HTERT RPE-1 (cell line): ENCODE data around the gene ZNF14.
"Not testable (repeated sequence)": the region's sequence is repeated elsewhere in the genome, so short reads cannot be mapped to it uniquely, and the experiment has no call there.

Experiments
- in situ Hi-C: fragments of 300-500 bp; cut with MboI; formaldehyde crosslinking; loops from 4 replicates; pipeline ENCODE4 v1.14.3; 2020; ENCODE audit warnings: low sequenced_read_pairs

ZNF14 gene

DNA sequence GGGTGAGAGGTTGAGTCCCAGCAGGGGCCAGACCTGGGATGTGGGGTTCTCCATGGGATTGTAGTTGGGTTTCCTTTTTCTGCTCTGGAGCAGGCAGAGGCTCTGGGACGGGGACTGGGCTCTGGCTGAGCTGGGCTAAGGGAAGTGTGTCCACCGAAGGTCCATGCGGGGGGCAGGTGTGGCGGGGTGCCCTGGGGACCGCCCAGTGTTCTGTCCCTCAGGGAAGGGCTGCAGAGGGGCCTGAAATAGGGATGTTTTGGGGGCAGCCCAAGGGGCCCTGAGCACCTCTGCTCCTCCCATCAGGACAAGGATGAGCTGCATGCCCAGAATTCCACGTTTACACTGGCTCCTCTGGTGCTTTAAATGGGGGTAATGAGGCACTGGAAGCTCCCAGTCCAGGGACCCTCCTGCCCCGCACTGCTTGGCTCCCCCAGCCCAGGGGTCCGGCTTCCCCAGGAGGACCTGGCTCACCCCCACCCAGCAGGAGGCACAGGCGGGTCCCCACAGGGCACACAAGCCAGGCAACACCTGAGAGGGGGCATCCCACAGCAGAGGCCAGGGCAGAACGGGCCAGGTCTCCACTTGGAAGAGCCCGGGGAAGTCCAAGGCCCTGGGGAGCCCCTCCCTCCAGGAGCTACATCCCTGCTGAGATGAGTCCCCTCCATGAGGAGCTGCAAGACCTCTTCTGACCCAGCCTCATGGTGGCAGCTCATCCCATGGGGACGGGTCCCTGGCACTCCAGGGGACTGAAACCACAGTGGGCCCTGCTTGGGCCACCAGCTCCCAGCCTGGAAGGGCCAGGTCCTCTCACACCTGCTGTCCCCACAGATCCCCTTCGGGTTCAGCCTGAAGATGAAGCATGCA is 14.7 kb upstream of the ZNF14 start:
- in situ Hi-C loops, result no loop called here

DNA sequence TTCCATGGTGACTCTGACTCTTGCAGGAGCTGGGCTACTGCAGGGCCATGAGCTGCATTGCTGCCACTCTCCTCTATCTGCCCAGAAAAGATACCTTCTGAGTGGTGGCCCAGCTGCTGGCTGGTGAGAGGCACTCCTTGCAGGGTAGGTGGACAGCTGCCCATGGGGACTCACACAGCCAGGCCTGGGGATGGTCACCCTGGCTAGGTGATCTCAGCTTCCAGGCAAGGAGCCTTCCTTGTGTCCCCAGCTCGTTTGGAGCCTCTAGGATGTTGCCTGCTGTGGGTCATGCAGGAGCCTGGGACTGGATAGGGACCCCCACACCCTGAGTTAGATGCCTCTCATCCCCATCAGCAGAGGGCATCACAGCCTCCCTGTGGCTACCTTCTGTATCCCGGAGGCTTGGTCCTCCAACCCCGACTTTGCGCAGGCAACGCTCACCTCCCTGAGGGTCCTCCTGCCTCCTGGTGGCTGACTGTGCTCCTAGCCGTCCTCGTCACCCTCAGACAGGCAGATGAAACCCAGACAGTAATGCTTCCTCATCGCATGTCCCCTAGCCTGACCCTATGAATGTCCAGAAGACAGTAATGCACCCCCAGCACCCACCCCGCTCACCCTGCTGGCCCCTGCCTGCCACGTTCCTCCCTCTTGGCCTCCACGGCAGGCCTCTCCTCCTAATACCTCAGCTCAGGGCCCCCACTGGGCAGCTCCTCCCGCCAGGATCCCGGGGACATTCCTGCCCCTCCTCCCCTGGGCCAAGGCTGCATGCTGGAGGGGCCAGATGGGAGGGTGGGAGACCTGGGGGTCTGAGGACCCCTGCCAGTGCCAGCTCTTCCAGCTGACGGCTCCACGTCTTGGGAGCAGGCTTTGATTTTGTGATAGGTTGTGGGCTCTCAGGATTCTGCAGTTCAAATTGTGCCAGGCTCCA is 13.6 kb upstream of the ZNF14 start:
- in situ Hi-C loops, result no loop called here

DNA sequence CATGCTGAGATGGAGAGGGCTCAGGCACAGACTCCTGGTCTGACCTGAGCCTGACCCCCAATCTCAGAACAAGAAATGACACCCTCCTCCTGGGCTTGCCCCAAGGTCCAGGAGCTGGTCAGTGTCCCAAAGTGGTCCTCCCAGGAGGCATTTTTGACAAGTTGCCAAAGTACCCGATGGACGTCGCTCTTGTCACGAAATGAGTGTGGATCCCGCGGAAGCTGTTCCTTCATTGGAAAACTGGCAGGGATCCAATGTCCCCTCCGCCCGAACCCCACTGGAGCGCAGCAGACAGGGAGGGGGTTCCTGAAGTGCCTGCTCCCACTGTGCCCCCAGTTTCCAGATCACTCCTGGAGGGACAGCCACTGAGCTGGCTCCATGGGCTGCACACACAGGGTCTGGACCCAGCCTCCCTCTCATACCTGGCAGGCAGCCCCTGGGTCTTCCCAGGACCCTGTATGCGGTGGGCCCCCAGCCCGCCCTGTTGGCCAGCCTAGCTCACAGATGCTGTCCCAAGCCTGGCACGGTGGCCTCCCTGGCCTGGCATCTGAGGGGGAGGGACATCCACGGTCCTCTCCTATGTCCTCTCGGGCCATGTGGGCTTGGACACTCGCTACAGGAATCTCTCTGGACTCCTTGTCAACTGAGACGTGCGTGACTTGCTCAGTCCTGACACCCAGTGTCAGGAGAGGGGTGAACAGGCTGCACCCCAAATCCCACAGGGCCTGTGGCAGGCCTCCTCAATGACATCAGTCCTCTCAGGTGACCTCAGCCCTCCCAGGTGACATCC is 12.8 kb upstream of the ZNF14 start:
- in situ Hi-C loops, result no loop called here

DNA sequence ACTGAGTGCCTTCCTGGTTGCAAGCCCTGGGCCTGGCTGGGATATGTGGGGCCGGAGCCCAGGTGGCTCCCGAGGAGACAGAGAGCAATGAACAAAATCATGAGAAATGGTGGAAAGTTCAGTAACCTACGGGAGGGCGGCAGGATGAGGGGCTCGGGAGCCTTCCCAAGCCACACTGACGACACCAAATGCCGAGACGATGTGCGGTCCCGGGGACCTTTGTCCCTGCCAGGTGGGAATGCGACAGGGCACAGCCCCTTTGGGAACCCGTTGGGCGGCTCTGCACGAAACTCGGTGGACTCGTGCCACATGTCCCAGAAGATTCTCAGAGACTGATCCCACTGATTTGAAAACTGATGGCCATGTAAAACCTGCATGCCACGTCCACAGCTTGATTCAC is 11.7 kb upstream of the ZNF14 start:
- in situ Hi-C loops, result no loop called here

DNA sequence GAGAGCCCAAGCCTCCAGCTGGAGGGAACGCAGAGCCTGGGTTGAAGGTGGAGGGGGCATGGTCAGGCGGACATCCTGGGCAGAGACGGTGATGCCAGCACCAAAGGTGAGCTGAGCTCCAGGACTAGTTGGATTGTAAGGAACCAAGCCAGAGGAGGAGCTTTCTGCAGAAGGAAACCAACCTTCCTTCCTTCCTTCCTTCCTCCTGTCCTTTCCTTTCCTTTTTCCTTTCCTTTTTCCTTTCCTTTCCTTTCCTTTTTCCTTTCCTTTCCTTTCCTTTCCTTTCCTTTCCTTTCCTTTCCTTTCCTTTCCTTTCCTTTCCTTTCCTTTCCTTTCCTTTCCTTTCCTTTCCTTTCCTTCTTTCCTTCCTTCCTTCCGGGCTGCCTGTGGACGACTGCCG is 11.0 kb upstream of the ZNF14 start:
- in situ Hi-C loops, result not testable (repeated sequence)

DNA sequence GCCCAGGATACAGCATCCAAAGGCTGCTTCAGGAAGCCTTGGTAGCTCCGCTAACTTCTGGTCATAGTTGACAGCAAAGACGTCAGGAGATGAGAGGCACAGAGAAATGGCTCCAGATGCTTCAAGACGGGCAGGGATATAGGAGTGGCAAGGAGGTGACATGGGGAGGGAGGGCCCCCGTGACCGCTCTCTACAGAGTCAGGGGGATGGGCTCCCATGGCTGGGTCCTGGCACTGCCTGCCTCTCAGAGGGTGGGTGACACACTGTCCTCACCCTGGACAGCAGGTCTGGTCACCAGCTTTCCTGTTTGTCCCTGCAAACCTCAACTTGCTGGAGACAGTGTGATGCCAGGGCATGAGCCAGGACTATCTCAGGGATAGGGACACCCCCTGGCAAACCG is 10.3 kb upstream of the ZNF14 start:
- in situ Hi-C loops, result no loop called here

DNA sequence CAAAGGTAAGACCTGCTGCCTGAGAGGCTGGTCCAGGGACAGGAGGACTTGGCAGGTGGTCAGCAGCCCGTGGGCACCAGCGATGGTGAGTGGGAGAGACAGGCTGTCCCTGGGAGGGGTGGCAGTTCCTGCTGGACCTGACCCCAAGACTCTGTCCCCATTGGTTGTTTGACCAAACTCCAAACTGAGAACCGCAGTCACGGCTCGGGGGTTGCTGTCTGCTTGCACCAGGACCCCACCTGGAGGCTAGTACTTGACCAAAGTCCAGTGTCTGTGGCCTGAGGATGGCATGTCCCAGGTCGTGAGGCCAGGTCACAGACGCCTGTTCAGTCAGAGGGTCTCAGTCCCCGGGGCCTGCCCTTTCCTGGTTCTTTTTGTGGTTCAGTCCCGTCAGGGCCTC is 9.9 kb upstream of the ZNF14 start:
- in situ Hi-C loops, result no loop called here

DNA sequence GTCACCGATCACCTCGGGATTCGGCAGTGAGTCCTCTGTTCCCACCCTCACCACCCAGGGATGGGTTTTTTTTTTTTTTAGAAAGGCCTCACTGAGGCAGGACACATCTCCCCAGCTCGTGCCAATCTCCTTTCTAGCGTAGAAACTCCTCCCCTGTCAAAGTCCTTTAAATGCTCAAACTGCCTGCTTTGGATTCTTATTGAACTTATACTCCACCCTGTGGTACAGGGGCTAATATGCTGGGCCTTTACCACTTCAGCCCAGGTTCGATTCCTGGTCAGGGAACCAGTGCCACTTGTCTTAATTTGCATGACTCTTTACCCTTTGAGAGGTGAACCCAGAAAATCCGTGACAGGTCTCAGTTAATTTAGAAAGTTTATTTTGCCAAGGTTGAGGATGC is 8.3 kb upstream of the ZNF14 start:
- in situ Hi-C loops, result no loop called here

DNA sequence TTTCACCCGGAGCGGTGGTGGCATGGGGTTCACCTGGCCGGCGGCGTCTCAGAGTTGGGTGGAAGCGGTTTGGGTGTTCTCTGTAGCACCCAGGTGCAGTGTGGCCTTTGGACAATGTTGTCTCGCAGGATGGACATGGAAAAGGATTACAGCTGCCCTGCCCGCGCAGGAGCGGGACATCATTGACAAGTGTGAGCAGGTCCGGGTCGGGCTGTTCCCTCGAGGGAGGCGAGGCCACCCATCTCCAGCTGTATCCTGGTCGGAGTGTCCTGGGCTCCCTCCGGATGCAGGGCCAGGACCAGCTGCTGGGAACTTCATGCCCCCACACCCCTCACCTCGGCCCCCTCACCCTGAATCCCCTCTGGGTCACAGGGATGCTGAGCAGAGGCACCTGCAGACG is 7.8 kb upstream of the ZNF14 start:
- in situ Hi-C loops, result no loop called here

DNA sequence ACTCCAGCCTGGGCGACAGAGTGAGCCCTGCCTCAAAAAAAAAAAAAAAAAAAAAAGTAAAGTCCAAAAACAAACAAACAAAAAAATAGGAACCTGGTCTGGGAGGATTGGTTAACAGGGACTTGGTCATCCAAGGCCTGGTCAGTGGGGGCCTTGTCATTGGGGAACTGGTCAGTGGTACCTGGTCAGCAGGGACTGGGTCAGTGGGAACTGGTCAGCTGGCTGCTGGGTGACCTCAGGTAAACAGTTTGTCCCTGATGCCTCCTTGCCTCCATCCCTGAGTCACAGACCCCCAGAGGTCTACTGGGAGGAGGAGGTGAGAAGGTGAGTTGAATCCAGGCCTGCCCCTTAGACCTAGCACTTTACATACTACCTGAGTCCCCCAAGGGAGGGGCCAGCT is 5.7 kb upstream of the ZNF14 start:
- in situ Hi-C loops, result no loop called here

DNA sequence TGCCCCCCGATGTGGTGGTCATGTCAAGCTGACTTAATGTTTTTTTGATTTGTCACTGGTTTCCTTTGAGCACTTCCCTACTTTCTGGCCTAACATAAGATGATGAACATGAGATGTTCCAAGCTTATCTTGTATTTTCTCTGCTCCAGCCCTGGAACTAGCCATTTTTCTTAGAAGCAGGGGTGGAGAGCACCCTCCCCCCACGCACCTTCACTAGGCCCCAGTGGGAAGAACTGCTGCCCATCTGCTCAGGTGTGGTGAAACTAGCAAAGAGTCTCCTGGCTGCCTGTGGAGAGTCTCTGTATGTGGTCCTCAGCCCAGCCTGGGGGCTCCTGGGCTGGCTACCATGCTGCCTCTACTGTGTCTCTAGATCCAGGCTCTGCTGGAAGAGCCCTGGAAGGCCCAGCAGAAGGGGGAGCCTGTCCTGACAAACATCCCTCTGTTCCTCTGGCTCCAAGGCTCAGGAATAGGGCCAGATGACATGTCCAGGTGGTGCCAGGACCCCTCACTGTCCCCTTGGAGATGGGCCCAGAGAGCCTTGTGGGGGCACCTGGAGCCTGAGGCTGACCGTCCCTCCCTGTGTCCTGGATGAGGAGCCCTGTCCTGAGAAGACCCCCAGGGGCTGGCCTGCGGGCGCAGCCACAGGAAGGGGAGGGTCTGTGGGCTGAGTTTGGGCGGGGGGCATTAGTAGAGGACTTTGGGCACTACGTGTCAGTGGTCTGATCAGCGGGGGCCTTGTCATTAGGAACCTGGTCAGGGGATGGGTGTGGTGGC is 4.8 kb upstream of the ZNF14 start:
- in situ Hi-C loops, result no loop called here

DNA sequence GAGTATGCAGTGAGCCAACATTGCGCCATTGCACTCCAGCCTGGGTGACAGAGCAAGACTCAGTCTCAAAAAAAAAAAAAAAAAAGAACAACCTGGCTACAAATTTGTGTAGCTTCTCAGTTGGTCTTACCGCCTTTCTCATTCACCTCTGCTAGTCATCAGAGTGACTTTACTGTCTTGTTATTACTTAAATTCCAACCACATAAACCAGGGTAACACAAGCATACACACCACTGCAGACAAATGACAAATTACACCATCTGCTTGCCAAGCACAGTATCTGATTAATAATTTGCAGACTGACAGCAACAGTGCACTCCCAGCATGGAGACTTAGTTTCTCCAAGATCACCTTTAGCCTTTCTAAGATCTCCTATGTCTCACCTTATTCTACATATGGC is 11.0 kb downstream of the ZNF14 start:
- in situ Hi-C loops, result no loop called here

DNA sequence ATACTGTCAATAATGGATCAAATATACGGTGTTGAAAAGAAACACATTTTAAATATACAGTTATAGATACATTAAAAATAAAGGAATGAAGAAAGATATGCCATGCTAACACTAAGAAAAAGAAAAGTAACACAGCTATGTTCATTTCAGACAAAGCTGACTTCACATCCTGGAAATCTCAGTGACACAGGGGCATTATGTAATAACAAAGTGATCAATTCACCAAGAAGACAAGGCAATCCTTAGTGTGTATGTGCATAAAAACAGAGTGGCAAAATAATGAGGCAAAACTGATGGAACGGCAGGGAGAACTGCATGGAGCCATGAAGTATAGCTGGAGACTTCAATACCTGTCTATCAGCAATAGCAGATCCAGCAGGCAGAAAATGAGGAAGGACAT is 13.1 kb downstream of the ZNF14 start:
- in situ Hi-C loops, result no loop called here

DNA sequence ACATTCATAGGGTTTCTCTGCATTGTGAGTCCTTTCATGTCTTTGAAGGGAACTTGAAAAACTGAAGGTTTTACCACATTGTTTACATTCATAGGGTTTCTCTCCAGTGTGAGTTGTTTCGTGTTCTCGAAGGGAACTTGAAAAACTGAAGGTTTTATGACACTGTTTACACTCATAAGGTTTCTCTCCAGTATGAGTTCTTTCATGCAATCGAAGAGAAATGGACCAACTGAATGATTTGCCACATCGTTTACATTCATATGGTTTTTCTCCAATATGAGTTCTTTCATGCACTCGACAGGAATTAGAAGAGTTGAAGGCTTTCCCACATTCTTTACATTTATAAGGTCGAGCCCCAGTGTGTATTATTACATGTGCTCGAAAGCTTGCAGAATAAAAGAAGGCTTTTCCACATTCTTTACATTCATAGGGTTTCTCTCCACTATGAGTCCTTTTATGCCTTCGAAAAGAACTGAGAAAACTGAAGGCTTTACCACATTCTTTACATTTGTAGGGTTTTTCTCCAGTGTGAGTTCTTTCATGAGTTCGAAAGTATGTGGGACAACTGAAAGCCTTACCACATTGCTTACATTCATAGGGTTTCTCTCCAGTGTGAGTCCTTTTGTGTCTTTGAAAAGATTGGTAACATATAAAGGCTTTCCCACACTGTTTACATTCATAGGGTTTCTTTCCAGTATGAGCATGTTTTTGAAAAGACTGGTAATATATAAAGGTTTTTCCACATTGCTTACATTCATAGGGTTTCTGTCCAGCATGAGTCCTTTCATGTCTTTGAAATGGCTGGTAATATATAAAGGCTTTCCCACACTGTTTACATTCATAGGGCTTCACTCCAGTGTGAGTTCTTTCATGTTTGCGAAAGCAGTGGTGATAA is 20.7 kb downstream of the ZNF14 start:
- in situ Hi-C loops, result no loop called here

DNA sequence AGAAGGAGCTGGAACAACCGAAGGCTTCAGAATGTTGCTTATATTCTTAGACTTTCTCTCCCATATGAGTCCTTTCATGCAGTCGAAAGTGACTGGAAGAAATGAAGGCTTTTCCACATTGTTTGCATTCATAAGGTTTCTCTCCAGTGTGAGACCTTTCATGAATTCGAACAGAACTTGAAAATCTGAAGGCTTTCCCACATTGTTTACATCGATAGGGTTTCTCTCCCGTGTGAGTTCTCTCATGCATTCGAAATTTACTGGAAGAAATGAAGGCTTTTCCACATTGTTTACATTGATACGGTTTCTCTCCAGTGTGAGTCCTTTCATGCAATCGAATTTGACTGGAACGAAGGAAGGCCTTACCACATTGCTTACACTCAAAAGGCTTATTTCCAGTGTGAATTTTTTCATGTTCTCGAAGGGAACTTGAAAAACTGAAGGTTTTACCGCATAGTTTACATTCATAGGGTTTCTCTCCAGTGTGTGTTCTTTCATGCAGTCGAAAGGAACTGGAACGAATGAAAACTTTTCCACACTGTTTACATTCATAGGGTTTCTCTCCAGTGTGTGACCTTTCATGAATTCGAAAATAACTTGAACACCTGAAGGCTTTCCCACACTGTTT is 21.5 kb downstream of the ZNF14 start:
- in situ Hi-C loops, result no loop called here

DNA sequence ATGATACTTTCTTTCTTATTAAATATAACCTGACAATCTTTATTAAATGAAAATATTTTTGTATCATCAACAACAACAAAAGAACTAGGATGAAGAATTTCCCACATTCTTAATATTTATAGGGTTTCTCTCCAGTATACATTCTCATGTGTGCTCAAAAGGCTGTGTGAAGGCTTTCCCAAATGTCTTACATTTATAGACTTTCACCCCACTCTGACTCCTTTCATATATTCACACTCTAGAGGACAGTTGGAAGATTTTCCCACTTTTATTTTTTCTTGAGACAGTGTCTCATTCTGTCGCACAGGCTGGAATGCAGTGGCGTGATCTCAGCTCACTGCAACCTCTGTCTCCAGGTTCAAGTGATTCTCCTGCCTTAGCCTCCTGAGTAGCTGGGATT is 22.4 kb downstream of the ZNF14 start:
- in situ Hi-C loops, result no loop called here

DNA sequence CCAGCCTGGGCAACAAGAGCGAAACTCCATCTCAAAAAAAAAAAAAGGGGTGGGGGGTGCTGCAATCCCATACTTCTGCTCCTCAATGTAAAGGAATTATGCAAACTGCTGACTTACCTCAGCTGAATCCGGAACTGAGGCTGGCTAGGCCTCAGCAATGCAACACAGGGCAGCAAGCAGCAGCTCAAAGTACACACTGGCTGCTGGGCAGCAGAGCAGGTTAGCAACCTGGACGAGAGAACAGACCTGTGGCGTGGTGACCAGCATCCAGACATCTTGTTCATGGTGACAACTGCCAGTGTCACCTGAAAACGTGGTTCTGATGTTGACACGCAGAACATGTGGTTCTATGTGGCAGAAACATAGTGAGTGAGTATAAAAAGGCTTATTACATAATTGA is 28.1 kb downstream of the ZNF14 start:
- in situ Hi-C loops, result no loop called here

DNA sequence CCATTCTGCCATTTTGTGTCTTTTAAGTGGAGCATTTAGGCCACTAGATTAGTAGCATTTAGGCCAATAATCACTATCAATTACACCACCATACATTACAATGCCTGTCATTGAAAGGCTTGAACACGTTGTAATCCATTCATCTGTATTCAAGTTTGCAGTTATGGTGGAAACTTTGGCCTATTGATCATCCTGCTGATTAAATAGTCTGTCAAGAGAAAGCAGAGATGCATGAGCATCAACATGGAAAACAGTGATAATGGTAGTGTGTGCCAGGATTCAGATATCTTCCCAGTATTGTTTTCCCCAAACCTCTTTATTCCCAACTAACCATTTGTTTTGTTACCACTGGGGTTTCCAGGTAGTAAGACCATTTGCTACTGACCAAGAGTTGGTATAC is 32.4 kb downstream of the ZNF14 start:
- in situ Hi-C loops, result not testable (repeated sequence)

DNA sequence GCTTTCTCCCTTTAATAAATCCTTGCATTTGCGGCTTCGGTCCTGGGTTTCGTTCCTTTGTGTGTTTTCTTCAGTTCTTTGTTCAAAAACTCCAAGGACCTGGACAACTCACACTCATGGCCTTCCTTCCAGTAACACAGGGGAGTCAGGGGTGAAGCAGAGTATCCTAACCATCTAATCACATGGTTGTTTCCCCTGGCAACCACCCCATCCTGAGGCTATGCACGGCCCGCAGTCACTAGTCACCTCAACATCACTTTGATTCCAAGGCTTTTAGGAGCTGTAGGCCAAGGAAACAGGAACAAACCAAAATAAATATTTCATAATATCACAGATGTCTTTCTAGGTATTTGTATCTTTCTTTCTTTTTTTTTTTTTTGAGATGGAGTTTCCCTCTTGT is 35.3 kb downstream of the ZNF14 start:
- in situ Hi-C loops, result no loop called here
